Measurements from ENCODE around the gene ST6GALNAC1. TPM values are rescaled to one million over a fixed set of nuclear protein-coding genes. Genes with fewer than 3 reads are reported as not detected.
A peak's percentile ranks its signal among the peaks of the same experiment; 100 is the strongest.

The ST6GALNAC1 gene
- total and polyA plus RNA-seq, 2 of the 13 experiments (the other 11 are each of a cell fraction or from before 2014, with no cell fraction given), result not detected

- no peak for TF ChIP-seq STAT5B (CRISPR knock-in tag; IDR thresholded peaks at IDR 0.05)
- TF ChIP-seq ZNF496 (CRISPR knock-in tag; IDR thresholded peaks at IDR 0.05; ENCODE audit: insufficient replicate concordance), result no peak
- no peak for TF ChIP-seq ATF1 (CRISPR knock-in tag; IDR thresholded peaks at IDR 0.05)
- no peak for TF ChIP-seq SRSF4 (IDR thresholded peaks at IDR 0.05; ENCODE audit: low read depth, low read length, poor library complexity, severe bottlenecking)
- TF ChIP-seq RCOR2 (CRISPR knock-in tag; IDR thresholded peaks at IDR 0.05), result no peak
- TF ChIP-seq PHB2 (IDR thresholded peaks at IDR 0.05; ENCODE audit: partially characterized antibody), result no peak
- no peak for TF ChIP-seq ZNF781 (CRISPR knock-in tag; IDR thresholded peaks at IDR 0.05; ENCODE audit: borderline replicate concordance, not compliant biosample characterization)
- TF ChIP-seq ETV6 (CRISPR knock-in tag; conservative IDR thresholded peaks at IDR 0.05), result no peak
- TF ChIP-seq ZKSCAN1 (IDR thresholded peaks at IDR 0.05; ENCODE audit: low read length), result no peak
- no peak for TF ChIP-seq ZNF432 (CRISPR knock-in tag; IDR thresholded peaks at IDR 0.05; ENCODE audit: borderline replicate concordance)
- TF ChIP-seq, protein P1, sequence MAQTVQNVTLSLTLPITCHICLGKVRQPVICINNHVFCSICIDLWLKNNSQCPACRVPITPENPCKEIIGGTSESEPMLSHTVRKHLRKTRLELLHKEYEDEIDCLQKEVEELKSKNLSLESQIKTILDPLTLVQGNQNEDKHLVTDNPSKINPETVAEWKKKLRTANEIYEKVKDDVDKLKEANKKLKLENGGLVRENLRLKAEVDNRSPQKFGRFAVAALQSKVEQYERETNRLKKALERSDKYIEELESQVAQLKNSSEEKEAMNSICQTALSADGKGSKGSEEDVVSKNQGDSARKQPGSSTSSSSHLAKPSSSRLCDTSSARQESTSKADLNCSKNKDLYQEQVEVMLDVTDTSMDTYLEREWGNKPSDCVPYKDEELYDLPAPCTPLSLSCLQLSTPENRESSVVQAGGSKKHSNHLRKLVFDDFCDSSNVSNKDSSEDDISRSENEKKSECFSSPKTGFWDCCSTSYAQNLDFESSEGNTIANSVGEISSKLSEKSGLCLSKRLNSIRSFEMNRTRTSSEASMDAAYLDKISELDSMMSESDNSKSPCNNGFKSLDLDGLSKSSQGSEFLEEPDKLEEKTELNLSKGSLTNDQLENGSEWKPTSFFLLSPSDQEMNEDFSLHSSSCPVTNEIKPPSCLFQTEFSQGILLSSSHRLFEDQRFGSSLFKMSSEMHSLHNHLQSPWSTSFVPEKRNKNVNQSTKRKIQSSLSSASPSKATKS (CRISPR knock-in tag; IDR thresholded peaks at IDR 0.05), result no peak
- TF ChIP-seq ZBTB34 (CRISPR knock-in tag; IDR thresholded peaks at IDR 0.05), result no peak
- no peak for TF ChIP-seq U2AF2 (IDR thresholded peaks at IDR 0.05; ENCODE audit: low read depth, low read length)
- TF ChIP-seq, protein P2, sequence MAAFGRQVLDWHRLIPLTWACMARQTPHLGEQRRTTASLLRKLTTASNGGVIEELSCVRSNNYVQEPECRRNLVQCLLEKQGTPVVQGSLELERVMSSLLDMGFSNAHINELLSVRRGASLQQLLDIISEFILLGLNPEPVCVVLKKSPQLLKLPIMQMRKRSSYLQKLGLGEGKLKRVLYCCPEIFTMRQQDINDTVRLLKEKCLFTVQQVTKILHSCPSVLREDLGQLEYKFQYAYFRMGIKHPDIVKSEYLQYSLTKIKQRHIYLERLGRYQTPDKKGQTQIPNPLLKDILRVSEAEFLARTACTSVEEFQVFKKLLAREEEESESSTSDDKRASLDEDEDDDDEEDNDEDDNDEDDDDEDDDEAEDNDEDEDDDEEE (CRISPR knock-in tag; IDR thresholded peaks at IDR 0.05), result no peak
- TF ChIP-seq ZNF225 (CRISPR knock-in tag; IDR thresholded peaks at IDR 0.05), result no peak
- no peak for TF ChIP-seq POGK (CRISPR knock-in tag; conservative IDR thresholded peaks at IDR 0.05)
- no peak for TF ChIP-seq CBX5 (CRISPR knock-in tag; IDR thresholded peaks at IDR 0.05; ENCODE audit: borderline replicate concordance)
- TF ChIP-seq ZNF326 (CRISPR knock-in tag; IDR thresholded peaks at IDR 0.05; ENCODE audit: borderline replicate concordance), result no peak
- no peak for TF ChIP-seq ZSCAN29 (CRISPR knock-in tag; conservative IDR thresholded peaks at IDR 0.05)
- TF ChIP-seq ZUFSP (CRISPR knock-in tag; IDR thresholded peaks at IDR 0.05; ENCODE audit: borderline replicate concordance), result no peak
- no peak for TF ChIP-seq PLSCR1 (CRISPR knock-in tag; IDR thresholded peaks at IDR 0.05; ENCODE audit: borderline replicate concordance)
- no peak for TF ChIP-seq ZNF546 (CRISPR knock-in tag; conservative IDR thresholded peaks at IDR 0.05)
- TF ChIP-seq HOXA5 (CRISPR knock-in tag; IDR thresholded peaks at IDR 0.05), result peak; percentile 41
These were observed 28.3 kb upstream of the ST6GALNAC1 start (continued) for GRCh38 chr17:76671912-76672262.

Data from HepG2 (cell line).